ENCODE measurements around the gene AGAP1.

AGAP1 gene

DNA sequence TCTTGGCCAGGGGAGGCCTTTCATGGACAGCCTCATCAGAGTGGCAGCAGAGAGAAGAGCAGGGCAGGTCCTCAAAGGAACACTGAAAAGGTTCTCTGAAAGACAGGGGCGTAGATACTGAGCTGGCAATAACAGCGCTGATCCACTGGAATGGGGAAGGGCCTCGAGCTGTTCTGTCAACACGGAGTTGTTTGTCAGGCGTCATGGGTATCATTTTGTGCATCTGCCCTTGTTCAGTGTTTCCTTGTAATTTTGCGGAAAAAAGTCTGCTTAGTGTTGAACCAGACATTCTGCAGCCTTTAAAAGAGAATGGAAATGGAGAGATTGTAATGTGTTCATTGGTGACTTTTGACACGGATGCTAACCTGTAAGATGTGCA lies 21.5 kb downstream of the AGAP1 start:
- Mint-ChIP-seq H3K4me1 (no peaks in the 10 kb centered on the region), H3K27me3 (no peaks in the 10 kb centered on the region), H3K27ac (ENCODE audit: low read depth) (no peak overlapping the region), H3K4me3 (no peak overlapping the region), H3K36me3 (ENCODE audit: insufficient read depth) (no peaks in the 10 kb centered on the region), H3K9me3 (no peaks in the 10 kb centered on the region)
- no peak for ATAC-seq (replicated peaks; ENCODE audit: extremely low read depth, poor library complexity, severe bottlenecking)
- no peak for DNase-seq (ENCODE audit: low spot score in 2 of 2)

DNA sequence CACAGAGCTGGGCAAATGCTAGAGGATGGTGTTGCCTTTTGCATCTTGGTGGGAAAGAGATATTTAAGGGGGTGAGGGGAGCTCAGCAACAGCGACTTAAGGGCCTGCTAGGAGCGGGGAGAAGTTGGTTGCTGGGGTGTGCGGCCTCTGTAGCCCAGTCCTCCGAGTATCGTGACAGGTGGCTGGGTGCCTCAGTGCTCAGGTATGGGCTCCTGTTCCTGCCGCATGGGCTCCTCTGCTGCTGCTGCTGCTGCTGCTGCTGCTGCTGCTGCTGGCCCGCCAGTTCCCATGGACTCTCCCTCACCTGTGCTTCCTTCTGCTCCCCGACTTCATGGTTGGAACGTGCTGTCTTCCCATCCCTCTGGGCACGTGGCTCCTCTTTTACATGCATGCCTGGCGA lies 22.0 kb downstream of the AGAP1 start:
- Mint-ChIP-seq H3K4me3 (no peak overlapping the region), H3K27ac (ENCODE audit: low read depth) (no peak overlapping the region), H3K36me3 (ENCODE audit: insufficient read depth) (no peaks in the 10 kb centered on the region), H3K27me3 (no peaks in the 10 kb centered on the region), H3K4me1 (no peaks in the 10 kb centered on the region), H3K9me3 (no peaks in the 10 kb centered on the region)
- no peak for ATAC-seq (replicated peaks; ENCODE audit: extremely low read depth, poor library complexity, severe bottlenecking)
- no peak for DNase-seq (ENCODE audit: low spot score in 2 of 2)

DNA sequence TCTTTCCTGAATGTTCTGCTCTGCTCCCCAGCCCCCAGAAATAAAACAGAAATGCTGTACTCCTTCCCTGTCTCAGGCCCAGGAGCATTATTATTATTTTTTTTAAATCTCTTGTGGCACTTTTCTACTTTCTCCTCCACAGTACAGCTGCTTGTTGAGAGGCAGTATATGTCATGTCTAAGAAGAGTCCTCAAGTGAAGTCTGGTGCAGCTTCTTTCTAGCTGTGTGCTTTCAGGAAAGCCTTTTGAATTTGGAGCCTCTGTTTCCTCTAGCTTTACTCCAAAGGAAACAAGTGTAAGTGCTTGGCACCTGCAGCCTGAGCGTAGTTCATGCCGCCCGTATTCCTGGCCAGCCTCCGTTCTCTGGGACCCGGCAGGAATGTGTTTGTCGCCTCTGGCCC lies 22.4 kb downstream of the AGAP1 start:
- DNase-seq (ENCODE audit: low spot score in 2 of 2) (no peak), ATAC-seq (replicated peaks; ENCODE audit: extremely low read depth, poor library complexity, severe bottlenecking) (no peak)
- Mint-ChIP-seq H3K4me1 (no peaks in the 10 kb centered on the region), H3K4me3 (no peak overlapping the region), H3K9me3 (no peaks in the 10 kb centered on the region), H3K36me3 (ENCODE audit: insufficient read depth) (no peaks in the 10 kb centered on the region), H3K27ac (ENCODE audit: low read depth) (no peak overlapping the region), H3K27me3 (no peaks in the 10 kb centered on the region)

DNA sequence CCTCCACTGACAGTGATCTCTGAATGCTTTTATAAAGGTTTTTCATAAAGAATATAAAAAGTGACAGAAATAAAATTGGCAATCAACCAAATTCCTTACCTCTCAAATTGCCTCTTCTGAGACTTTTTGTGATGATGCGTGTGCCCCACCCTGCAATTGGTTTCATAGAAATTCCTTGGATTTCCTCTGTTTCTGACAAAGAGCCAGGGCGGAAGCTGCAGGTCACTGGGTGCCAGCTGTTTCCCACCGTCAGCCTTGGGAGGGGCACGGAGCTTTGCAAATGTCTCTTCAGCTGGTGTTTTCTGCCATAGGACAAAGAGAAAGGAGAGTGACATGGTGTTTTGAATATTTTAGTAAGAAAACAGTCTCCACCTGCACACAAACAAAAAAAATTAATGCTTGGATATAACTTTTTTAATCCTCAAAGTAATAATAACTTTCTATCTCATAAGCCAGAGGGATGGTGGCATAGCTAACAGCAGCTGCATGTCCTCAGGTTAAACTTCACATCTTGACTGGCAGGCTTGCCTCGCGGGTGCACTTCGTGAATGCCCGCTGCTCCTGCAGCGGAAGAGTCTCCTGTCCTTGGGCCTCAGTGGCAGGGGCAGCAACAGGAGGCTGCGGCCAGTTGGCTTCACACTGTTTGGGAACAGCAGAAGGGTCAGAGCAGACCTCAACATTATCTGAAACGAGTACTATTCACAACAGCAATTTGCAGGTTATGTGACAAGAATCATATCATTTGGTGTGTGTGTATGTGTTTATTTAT lies 24.7 kb downstream of the AGAP1 start:
- Mint-ChIP-seq H3K9me3 (no peaks in the 10 kb centered on the region), H3K36me3 (ENCODE audit: insufficient read depth) (no peaks in the 10 kb centered on the region), H3K27me3 (no peaks in the 10 kb centered on the region), H3K27ac (ENCODE audit: low read depth) (no peak overlapping the region), H3K4me3 (no peak overlapping the region), H3K4me1 (peaks cover 6% of the 10 kb centered on the region)
- ATAC-seq (replicated peaks; ENCODE audit: extremely low read depth, poor library complexity, severe bottlenecking) (no peak), DNase-seq (ENCODE audit: low spot score in 2 of 2) (no peak)

DNA sequence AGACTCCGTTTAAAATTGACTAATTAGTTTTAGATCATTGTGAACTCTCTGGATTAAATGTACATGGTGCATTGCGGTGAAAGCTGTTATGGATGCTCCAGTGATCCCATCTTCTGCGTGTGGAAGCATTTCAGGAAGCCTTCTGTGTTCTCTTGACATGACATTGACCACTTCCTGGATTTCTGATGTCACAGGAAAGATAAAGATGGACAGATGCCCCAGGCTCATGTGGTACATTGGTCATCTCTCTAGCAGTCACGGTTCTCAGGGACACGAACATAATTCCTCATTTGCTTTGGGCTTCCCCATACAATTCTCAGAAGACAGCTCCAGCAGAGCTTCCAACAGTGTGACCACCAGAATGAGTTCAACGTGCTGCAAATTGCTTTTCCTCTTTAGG lies 26.9 kb downstream of the AGAP1 start:
- Mint-ChIP-seq H3K36me3 (ENCODE audit: insufficient read depth) (no peaks in the 10 kb centered on the region), H3K27ac (ENCODE audit: low read depth) (no peak overlapping the region), H3K4me1 (peaks cover 6% of the 10 kb centered on the region), H3K9me3 (no peaks in the 10 kb centered on the region), H3K27me3 (no peaks in the 10 kb centered on the region), H3K4me3 (no peak overlapping the region)
- DNase-seq (ENCODE audit: low spot score in 2 of 2) (no peak), ATAC-seq (replicated peaks; ENCODE audit: extremely low read depth, poor library complexity, severe bottlenecking) (no peak)

DNA sequence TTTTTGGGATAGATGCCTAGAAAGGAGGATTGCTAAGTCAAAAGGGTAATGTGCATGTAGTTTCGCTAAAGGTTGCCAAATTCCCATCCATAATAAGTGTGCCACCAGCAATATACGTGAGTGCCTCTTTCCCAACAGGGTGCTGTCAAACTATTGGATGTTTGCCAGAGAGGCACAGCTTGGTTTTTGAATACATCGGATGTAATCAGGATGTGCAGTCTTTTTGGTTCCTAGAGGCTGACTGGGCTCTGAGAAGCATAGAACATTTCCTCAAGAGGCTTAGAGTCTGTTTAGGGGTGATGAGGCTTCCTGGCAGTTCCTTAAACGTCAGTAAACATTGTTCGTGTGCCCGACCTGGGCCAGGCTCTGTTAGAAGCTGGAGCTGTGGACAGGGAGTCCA lies 28.0 kb downstream of the AGAP1 start:
- no peak for DNase-seq (ENCODE audit: low spot score in 2 of 2)
- Mint-ChIP-seq H3K27me3 (no peaks in the 10 kb centered on the region), H3K27ac (ENCODE audit: low read depth) (no peak overlapping the region), H3K4me1 (peaks cover 6% of the 10 kb centered on the region), H3K4me3 (no peak overlapping the region), H3K9me3 (no peaks in the 10 kb centered on the region), H3K36me3 (ENCODE audit: insufficient read depth) (peaks cover 2% of the 10 kb centered on the region)
- ATAC-seq (replicated peaks; ENCODE audit: extremely low read depth, poor library complexity, severe bottlenecking) = no peak

DNA sequence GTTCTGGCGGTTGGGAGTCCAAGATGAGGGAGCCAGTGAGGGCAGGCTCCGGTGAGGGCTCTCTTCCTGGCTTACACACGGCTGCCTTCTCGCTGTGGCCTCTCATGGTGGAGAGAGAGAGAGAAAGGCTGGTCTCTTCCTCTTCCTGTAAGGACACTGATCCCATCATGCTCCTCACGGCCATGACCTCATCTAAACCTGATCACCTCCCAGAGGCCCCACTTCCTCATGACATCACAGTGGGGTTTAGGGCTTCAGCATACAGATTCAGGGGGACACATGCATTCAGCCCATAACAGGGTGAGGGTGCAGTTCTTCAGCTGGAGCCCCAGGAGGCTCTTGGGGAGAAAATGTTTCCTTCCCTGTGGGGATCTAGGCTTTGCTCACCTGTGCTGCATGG lies 29.2 kb downstream of the AGAP1 start:
- no peak overlapping the region for H3K4me3 Mint-ChIP-seq
- no peak for ATAC-seq (replicated peaks; ENCODE audit: extremely low read depth, poor library complexity, severe bottlenecking)

DNA sequence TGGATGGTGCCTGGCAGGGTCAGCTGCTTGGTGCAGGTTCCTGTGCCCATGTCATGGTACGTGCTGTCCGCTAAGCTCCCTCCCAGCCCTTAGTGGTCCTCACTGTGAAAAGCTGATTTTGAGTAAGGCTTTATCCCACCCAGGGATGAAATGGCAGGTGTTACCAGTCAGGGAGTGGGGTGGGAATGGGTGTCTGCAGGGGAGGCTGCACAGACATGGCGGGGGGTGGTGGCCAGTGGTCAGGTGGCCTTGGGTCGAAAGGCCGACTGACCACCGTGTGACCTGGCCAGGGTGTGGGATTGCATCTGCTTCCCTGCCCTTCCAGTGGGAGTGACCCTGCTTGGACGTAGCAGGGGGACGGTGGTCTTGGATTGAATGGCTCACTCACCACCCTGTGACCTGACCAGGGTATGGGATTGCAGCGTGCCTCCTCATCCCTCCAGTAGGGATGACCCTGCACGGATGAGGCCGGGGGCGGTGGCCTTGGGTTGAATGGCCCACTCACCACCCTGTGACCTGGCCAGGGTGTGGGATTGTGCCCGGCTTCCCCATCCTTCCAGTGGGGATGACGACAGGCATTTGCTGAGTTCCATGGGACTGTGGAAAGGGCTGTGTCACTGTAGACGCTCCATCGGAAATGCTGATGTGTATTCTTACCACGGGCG lies 29.8 kb downstream of the AGAP1 start:
- Mint-ChIP-seq H3K9me3 (no peaks in the 10 kb centered on the region), H3K36me3 (ENCODE audit: insufficient read depth) (peaks cover 3% of the 10 kb centered on the region), H3K4me3 (no peak overlapping the region), H3K27ac (ENCODE audit: low read depth) (no peak overlapping the region), H3K27me3 (no peaks in the 10 kb centered on the region), H3K4me1 (peaks cover 6% of the 10 kb centered on the region)
- DNase-seq (ENCODE audit: low spot score in 2 of 2) (no peak), ATAC-seq (replicated peaks; ENCODE audit: extremely low read depth, poor library complexity, severe bottlenecking) (no peak)

More for the DNA sequence above, 29.2 kb downstream of the AGAP1 start:
- H3K9me3 Mint-ChIP-seq = no peaks in the 10 kb centered on the region
- H3K36me3 Mint-ChIP-seq (ENCODE audit: insufficient read depth) = peaks cover 3% of the 10 kb centered on the region
- H3K27ac Mint-ChIP-seq (ENCODE audit: low read depth) = no peak overlapping the region
- no peak for DNase-seq (ENCODE audit: low spot score in 2 of 2)
- H3K4me1 Mint-ChIP-seq = peaks cover 6% of the 10 kb centered on the region
- no peaks in the 10 kb centered on the region for H3K27me3 Mint-ChIP-seq

DNA sequence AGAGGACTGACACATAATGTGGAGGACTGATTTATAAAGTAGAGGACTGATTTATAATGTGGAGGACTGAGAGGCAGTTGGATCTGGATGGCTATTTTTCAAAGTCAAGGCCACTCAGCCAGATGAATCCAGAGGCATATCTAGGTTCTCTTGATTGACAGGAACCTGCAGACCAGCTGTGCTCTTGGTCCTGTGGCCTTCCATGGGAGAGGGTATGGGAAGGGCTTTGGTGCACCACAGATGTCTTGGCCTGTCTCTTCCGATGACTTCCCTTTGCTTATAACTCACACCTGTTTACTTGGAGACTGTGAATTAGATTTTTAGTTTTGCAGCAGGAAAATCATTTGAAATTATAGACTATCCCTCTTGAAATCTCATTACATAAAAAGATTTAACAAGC lies 32.3 kb downstream of the AGAP1 start:
- H3K9me3 Mint-ChIP-seq = no peaks in the 10 kb centered on the region
- H3K4me3 Mint-ChIP-seq = no peak overlapping the region
- ATAC-seq (replicated peaks; ENCODE audit: extremely low read depth, poor library complexity, severe bottlenecking) (no peak), DNase-seq (ENCODE audit: low spot score in 2 of 2) (no peak)
- H3K36me3 Mint-ChIP-seq (ENCODE audit: insufficient read depth) = peaks cover 3% of the 10 kb centered on the region
- H3K27me3 Mint-ChIP-seq = peaks cover 12% of the 10 kb centered on the region
- H3K4me1 Mint-ChIP-seq = peaks cover 6% of the 10 kb centered on the region
- H3K27ac Mint-ChIP-seq (ENCODE audit: low read depth) = no peak overlapping the region

DNA sequence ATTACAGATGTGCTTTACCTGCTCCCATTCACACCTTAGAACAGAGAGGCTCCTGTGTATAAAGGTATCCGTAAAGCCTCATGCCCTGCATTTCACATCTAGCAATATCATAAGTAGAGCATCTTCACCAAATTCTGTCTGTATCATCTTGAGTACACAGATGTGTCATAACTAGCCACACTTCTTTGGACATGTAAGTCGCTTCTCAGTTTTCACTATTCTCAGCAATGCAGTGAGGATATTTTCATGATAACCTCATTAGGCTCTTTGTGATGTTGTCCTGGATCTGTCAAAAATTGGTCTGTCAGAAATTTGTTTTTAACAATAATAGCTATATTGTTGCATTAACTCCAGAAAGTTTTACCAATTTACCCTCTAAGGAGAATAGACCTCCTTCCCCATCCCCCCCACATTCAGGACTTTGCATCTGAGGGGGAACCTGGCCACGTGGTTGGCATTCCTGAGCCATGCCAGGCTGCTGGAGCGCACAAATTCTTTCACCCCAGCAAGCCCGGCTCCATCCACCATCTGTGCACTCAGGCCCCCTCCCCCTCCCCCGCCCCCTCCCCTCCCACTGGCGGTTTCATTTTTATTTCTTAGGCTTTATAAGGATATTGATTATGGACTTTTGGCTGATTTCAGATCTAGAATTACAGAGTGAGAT lies 34.1 kb downstream of the AGAP1 start:
- H3K9me3 Mint-ChIP-seq = no peaks in the 10 kb centered on the region
- no peak for DNase-seq (ENCODE audit: low spot score in 2 of 2)
- peaks cover 3% of the 10 kb centered on the region for H3K36me3 Mint-ChIP-seq (ENCODE audit: insufficient read depth)
- H3K27ac Mint-ChIP-seq (ENCODE audit: low read depth) = no peak overlapping the region
- H3K27me3 Mint-ChIP-seq = peaks cover 12% of the 10 kb centered on the region
- ATAC-seq (replicated peaks; ENCODE audit: extremely low read depth, poor library complexity, severe bottlenecking) = no peak
- H3K4me1 Mint-ChIP-seq = no peaks in the 10 kb centered on the region
- H3K4me3 Mint-ChIP-seq = no peak overlapping the region

DNA sequence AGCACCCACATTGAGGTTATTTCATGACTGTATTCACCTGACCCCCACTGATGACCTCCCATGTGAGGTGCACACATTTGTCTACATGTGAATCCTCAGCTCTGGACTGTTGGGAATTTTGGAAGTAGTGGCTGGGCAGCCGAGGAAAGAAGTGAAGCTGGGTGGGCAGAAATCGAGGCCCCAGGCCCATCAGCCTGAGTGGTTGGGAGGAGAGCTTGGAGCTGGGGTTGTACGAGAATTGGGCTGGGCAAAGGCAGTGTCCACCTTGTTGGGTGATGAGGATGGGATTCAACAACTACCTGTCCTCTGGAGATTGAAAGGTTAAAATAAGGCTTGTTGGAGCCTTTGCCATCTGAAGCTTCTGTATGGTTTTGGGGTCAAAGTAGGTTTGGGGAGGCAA lies 35.8 kb downstream of the AGAP1 start:
- DNase-seq (ENCODE audit: low spot score in 2 of 2) = no peak
- H3K4me3 Mint-ChIP-seq = no peak overlapping the region
- no peak for ATAC-seq (replicated peaks; ENCODE audit: extremely low read depth, poor library complexity, severe bottlenecking)
- H3K27ac Mint-ChIP-seq (ENCODE audit: low read depth) = no peak overlapping the region
- no peaks in the 10 kb centered on the region for H3K9me3 Mint-ChIP-seq
- peaks cover 3% of the 10 kb centered on the region for H3K36me3 Mint-ChIP-seq (ENCODE audit: insufficient read depth)
- H3K4me1 Mint-ChIP-seq = no peaks in the 10 kb centered on the region
- peaks cover 12% of the 10 kb centered on the region for H3K27me3 Mint-ChIP-seq

DNA sequence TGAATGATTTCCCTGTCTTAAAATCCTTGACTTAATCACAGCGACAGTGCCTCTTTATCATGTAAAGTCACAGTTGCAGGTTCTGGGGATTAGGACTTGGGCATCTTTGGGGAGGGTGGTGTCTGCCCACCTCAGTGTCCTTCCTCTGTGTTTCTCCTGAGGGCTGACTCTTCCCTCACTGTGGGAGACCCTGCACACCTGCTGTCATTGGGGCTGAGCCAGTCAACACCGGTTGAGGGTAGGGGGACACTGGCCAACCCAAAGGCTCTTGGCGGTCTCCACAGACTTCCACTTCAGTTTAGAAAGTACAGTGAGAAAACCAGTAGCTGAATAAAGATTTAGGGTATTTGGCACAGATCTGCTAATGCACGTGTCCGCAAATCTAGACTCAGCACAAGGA lies 36.9 kb downstream of the AGAP1 start:
- Mint-ChIP-seq H3K4me1 (no peaks in the 10 kb centered on the region), H3K27me3 (peaks cover 12% of the 10 kb centered on the region), H3K4me3 (no peak overlapping the region), H3K9me3 (no peaks in the 10 kb centered on the region), H3K27ac (ENCODE audit: low read depth) (no peak overlapping the region), H3K36me3 (ENCODE audit: insufficient read depth) (peaks cover 3% of the 10 kb centered on the region)
- ATAC-seq (replicated peaks; ENCODE audit: extremely low read depth, poor library complexity, severe bottlenecking) = no peak
- no peak for DNase-seq (ENCODE audit: low spot score in 2 of 2)

DNA sequence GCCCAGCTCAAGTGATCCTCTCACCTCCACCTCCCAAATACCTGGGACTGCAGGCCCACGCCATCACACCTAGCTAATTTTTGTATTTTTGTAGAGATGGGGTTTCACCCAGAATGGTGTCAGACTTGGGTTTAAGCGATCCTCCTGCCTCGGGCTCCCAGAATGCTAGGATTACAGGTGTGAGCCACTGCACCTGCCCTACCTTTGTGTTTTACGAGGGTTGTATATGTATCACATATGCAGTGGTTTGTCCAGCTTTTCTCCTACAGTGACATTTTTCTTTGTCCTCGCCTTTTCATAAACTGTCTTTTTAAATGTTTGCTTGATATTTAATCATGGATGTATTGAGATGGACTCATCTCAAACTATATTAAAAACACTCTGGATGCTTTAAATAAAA lies 38.5 kb downstream of the AGAP1 start:
- DNase-seq (ENCODE audit: low spot score in 2 of 2) (no peak), ATAC-seq (replicated peaks; ENCODE audit: extremely low read depth, poor library complexity, severe bottlenecking) (no peak)
- H3K27ac Mint-ChIP-seq (ENCODE audit: low read depth) = no peak overlapping the region
- H3K4me3 Mint-ChIP-seq = no peak overlapping the region
- H3K36me3 Mint-ChIP-seq (ENCODE audit: insufficient read depth) = peaks cover 2% of the 10 kb centered on the region
- H3K27me3 Mint-ChIP-seq = peaks cover 12% of the 10 kb centered on the region
- H3K4me1 Mint-ChIP-seq = peaks cover 7% of the 10 kb centered on the region
- H3K9me3 Mint-ChIP-seq = no peaks in the 10 kb centered on the region
